ENCODE measurements around the gene STX4.

STX4 gene

GRCh38 chr16:31089199-31089598, 55.8 kb downstream of the STX4 start:
- no peak for TF ChIP-seq CTCF (conservative IDR thresholded peaks at IDR 0.05; ENCODE audit: low read depth, low read length)
- no peak for DNase-seq (ENCODE audit: low read depth)
- no peak overlapping the region for H3K4me3 ChIP-seq (ENCODE audit: low read depth, low read length)
